WTC11 (cell line): ENCODE measurements around the gene FES. TPM values are rescaled to one million over a fixed set of nuclear protein-coding genes. Genes with fewer than 3 reads are reported as not detected.

Source experiments
- ATAC-seq: fragments of 200-7000 bp; cut with Tn5 transposase; 2 replicates; pipeline ENCODE4 v1.10.0; 2021; ENCODE audit warnings: mild to moderate bottlenecking, moderate library complexity
- CTCF ChIA-PET: fragments of 300-600 bp; sonication (Branson Sonifier 250); formaldehyde crosslinking; loops from one replicate; lab custom pipeline; 2021; ENCODE audit warnings: antibody characterized with exemption; lab: Charles Lee
- POLR2A ChIA-PET: fragments of 350-600 bp; sonication (Branson Sonifier 250); formaldehyde crosslinking; loops from one replicate; lab custom pipeline; 2021; ENCODE audit warnings: antibody characterized with exemption; lab: Charles Lee
- DNase-seq: peaks from one replicate; pipeline ENCODE4 v3.0.0; 2021; ENCODE audit warnings: low spot score
- H3K27ac Mint-ChIP-seq: 2 replicates; pipeline ENCODE4 v1.8.0; 2021; ENCODE audit warnings: mixed read lengths
- H3K27me3 Mint-ChIP-seq: 2 replicates; pipeline ENCODE4 v1.8.0; 2021; ENCODE audit warnings: low read depth, mild to moderate bottlenecking, moderate library complexity, mixed read lengths
- H3K36me3 Mint-ChIP-seq: 2 replicates; pipeline ENCODE4 v1.8.0; 2021; ENCODE audit warnings: mixed read lengths
- H3K4me1 Mint-ChIP-seq: 2 replicates; pipeline ENCODE4 v1.8.0; 2022; ENCODE audit warnings: mixed read lengths
- H3K4me3 Mint-ChIP-seq: 2 replicates; pipeline ENCODE4 v1.8.0; 2021; ENCODE audit warnings: mild to moderate bottlenecking, moderate library complexity, mixed read lengths
- H3K9me3 Mint-ChIP-seq: 2 replicates; pipeline ENCODE4 v1.8.0; 2021; ENCODE audit warnings: mixed read lengths
- AFF4 ChIP-seq: sonication (generic); formaldehyde crosslinking; IDR thresholded peaks from 2 replicates; pipeline ENCODE4 v1.8.1; 2023; ENCODE audit warnings: mild to moderate bottlenecking, missing genetic modification reagents, borderline replicate concordance
- ARID4B ChIP-seq: sonication (generic); formaldehyde crosslinking; IDR thresholded peaks from 2 replicates; pipeline ENCODE4 v1.8.0; 2023; ENCODE audit warnings: missing genetic modification reagents, mild to moderate bottlenecking, borderline replicate concordance
- ATF1 ChIP-seq: sonication (generic); formaldehyde crosslinking; IDR thresholded peaks from 2 replicates; pipeline ENCODE4 v1.8.1; 2023; ENCODE audit warnings: mild to moderate bottlenecking, moderate library complexity, missing genetic modification reagents
- ATF2 ChIP-seq: sonication (generic); formaldehyde crosslinking; IDR thresholded peaks from 2 replicates; pipeline ENCODE4 v1.8.1; 2022; ENCODE audit warnings: low read depth, missing genetic modification reagents, borderline replicate concordance
- ATF3 ChIP-seq: sonication (generic); formaldehyde crosslinking; conservative IDR thresholded peaks from 2 replicates; pipeline ENCODE4 v1.8.1; 2022; ENCODE audit warnings: mild to moderate bottlenecking, missing genetic modification reagents
- CBFB ChIP-seq: sonication (generic); formaldehyde crosslinking; IDR thresholded peaks from 2 replicates; pipeline ENCODE4 v1.8.1; 2022; ENCODE audit warnings: mild to moderate bottlenecking, low read depth, missing genetic modification reagents
- CDX4 ChIP-seq: fragments of 250-450 bp; sonication (Bioruptor Pico); IDR thresholded peaks from 2 replicates; pipeline ENCODE4 v1.9.0; 2021; ENCODE audit warnings: moderate library complexity, mild to moderate bottlenecking, inconsistent platforms, borderline replicate concordance
- CREM ChIP-seq: sonication (generic); formaldehyde crosslinking; IDR thresholded peaks from 2 replicates; pipeline ENCODE4 v1.8.1; 2022; ENCODE audit warnings: mild to moderate bottlenecking, missing genetic modification reagents, moderate library complexity
- EMX1 ChIP-seq: fragments of 250-450 bp; sonication (Bioruptor Pico); IDR thresholded peaks from 2 replicates; pipeline ENCODE4 v1.8.0; 2021; ENCODE audit warnings: mild to moderate bottlenecking
- FOXJ3 ChIP-seq: sonication (generic); formaldehyde crosslinking; IDR thresholded peaks from 2 replicates; pipeline ENCODE4 v1.9.0; 2021; ENCODE audit warnings: missing genetic modification reagents, mild to moderate bottlenecking, borderline replicate concordance
- JAZF1 ChIP-seq: fragments of 250-450 bp; sonication (Bioruptor Pico); IDR thresholded peaks from 2 replicates; pipeline ENCODE4 v1.9.0; 2021; ENCODE audit warnings: moderate library complexity, mild to moderate bottlenecking, inconsistent platforms
- KAT7 ChIP-seq: sonication (generic); formaldehyde crosslinking; IDR thresholded peaks from 2 replicates; pipeline ENCODE4 v1.8.1; 2023; ENCODE audit warnings: missing genetic modification reagents, mild to moderate bottlenecking, borderline replicate concordance
- MYBL2 ChIP-seq: sonication (generic); formaldehyde crosslinking; IDR thresholded peaks from 2 replicates; pipeline ENCODE4 v1.8.1; 2023; ENCODE audit warnings: mild to moderate bottlenecking, moderate library complexity, missing genetic modification reagents
- NFATC4 ChIP-seq: fragments of 250-450 bp; sonication (Bioruptor Pico); IDR thresholded peaks from 2 replicates; pipeline ENCODE4 v1.9.0; 2021; ENCODE audit warnings: mild to moderate bottlenecking
- NR3C1 ChIP-seq: sonication (generic); formaldehyde crosslinking; conservative IDR thresholded peaks from 2 replicates; pipeline ENCODE4 v1.8.1; 2023; ENCODE audit warnings: low read depth, mild to moderate bottlenecking, missing genetic modification reagents
- OVOL2 ChIP-seq: fragments of 250-450 bp; sonication (Bioruptor Pico); IDR thresholded peaks from 2 replicates; pipeline ENCODE4 v1.9.0; 2021; ENCODE audit warnings: mild to moderate bottlenecking, borderline replicate concordance
- RORB ChIP-seq: fragments of 250-450 bp; sonication (Bioruptor Pico); IDR thresholded peaks from 2 replicates; pipeline ENCODE4 v1.9.0; 2021; ENCODE audit warnings: mild to moderate bottlenecking
- SOX15 ChIP-seq: fragments of 250-450 bp; sonication (Bioruptor Pico); IDR thresholded peaks from 2 replicates; pipeline ENCODE4 v1.9.0; 2021; ENCODE audit warnings: mild to moderate bottlenecking
- STAT6 ChIP-seq: sonication (generic); formaldehyde crosslinking; conservative IDR thresholded peaks from 2 replicates; pipeline ENCODE4 v1.8.1; 2023; ENCODE audit warnings: mild to moderate bottlenecking, low read depth, missing genetic modification reagents, moderate library complexity
- ZNF263 ChIP-seq: sonication (generic); formaldehyde crosslinking; IDR thresholded peaks from 2 replicates; pipeline ENCODE4 v1.8.1; 2022; ENCODE audit warnings: low read depth, mild to moderate bottlenecking, moderate library complexity, missing genetic modification reagents
- ZNF671 ChIP-seq: fragments of 250-450 bp; sonication (Bioruptor Pico); IDR thresholded peaks from 2 replicates; pipeline ENCODE4 v1.8.0; 2021; ENCODE audit warnings: mild to moderate bottlenecking
- total RNA-seq: library from RNA; stranded (reverse); gene quantifications from 3 replicates; pipeline ENCODE4 v1.2.3, GENCODE V29; 2021

The FES gene
- total RNA-seq, 1 experiment from 2014 or later = 10.0 TPM

GRCh38 chr15:90912770-90913075, 28.4 kb downstream of the FES start (continued):
- TF ChIP-seq ARID4B (CRISPR knock-in tag) = no peak
- TF ChIP-seq ATF1 (CRISPR knock-in tag) = no peak
- no peak for TF ChIP-seq STAT6
- TF ChIP-seq FOXJ3 = no peak
- TF ChIP-seq CBFB (CRISPR knock-in tag) = no peak
- TF ChIP-seq NR3C1 (CRISPR knock-in tag) = no peak
- no peak for TF ChIP-seq KAT7
- TF ChIP-seq NFATC4 = no peak
- TF ChIP-seq OVOL2 = no peak
- TF ChIP-seq ZNF263 = no peak
- no peak for TF ChIP-seq RORB (CRISPR knock-in tag)
- TF ChIP-seq CDX4 (CRISPR knock-in tag) = no peak

GRCh38 chr15:90913398-90913944, 29.2 kb downstream of the FES start:
- H3K4me3 Mint-ChIP-seq = no peak overlapping the region
- POLR2A ChIA-PET = no interaction called here
- H3K27ac Mint-ChIP-seq = no peak overlapping the region
- DNase-seq = no peak
- no peaks in the 10 kb centered on the region for H3K9me3 Mint-ChIP-seq
- peaks cover 3% of the 10 kb centered on the region; the same call in 1 of the 2 replicates for H3K36me3 Mint-ChIP-seq
- no peak for ATAC-seq
- no peaks in the 10 kb centered on the region for H3K4me1 Mint-ChIP-seq
- CTCF ChIA-PET = interaction anchor here (1.3 to 3.8 kb wide), 2 partner anchors 19 to 27 kb away, joined by 3 to 24 read pairs; partner anchors contain the start of gene HDDC3
- TF ChIP-seq ZNF671 (CRISPR knock-in tag) = no peak
- TF ChIP-seq ATF3 = no peak
- no peak for TF ChIP-seq AFF4 (CRISPR knock-in tag)
- no peak for TF ChIP-seq MYBL2 (CRISPR knock-in tag)
- no peak for TF ChIP-seq STAT6
- TF ChIP-seq SOX15 (CRISPR knock-in tag) = no peak
- TF ChIP-seq JAZF1 (CRISPR knock-in tag) = no peak
- TF ChIP-seq ATF2 (CRISPR knock-in tag) = no peak
- no peak for TF ChIP-seq CREM (CRISPR knock-in tag)
- no peak for TF ChIP-seq NFATC4
- no peak for TF ChIP-seq EMX1 (CRISPR knock-in tag)
- H3K27me3 Mint-ChIP-seq = no peaks in the 10 kb centered on the region; the same call in 1 of the 2 replicates
